Stimulated activated CD8-positive, alpha-beta memory T cell treated with anti-CD3 and anti-CD28 coated beads, Interleukin-7, amount 100 ng/mL, for 4 hours (primary cell): ENCODE results near the gene RELN.
"Not testable (repeated sequence)": the region's sequence is repeated elsewhere in the genome, so short reads cannot be mapped to it uniquely, and the experiment has no call there.

Experiments used
- DNase-seq, 2 donors: peaks; one replicate each; pipeline ENCODE4 v3.0.0-alpha.2; 2020; ENCODE audit warnings: low read depth in 2 of 2

Gene RELN

GRCh38 chr7:103989200-103989784 lies at the start of gene RELN:
TSS of gene RELN (minus strand) at chr7:103989658. CDS start at chr7:103989356, 302 bp downstream.
- no peak for DNase-seq

- no peak for DNase-seq
Observed at GRCh38 chr7:104038136-104038535, 48.7 kb upstream of the RELN start.

DNA sequence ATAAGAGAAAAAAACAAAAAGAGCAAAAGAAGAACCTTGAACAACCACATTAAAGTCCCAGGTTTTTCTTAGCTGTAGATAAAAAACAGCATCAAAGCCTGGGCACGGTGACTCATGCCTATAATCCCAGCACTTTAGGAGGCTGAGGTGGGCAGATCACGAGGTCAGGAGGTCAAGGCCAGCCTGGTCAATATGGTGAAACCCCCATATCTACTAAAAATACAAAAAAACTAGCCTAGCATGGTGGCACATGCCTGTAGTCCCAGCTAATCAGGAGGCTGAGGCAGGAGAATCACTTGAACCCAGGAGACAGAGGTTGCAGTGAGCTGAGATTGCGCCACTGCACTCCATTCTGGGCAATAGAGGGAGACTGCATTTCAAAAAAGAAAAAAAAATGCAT lies 47.4 kb upstream of the RELN start:
- DNase-seq = not testable (repeated sequence)

- DNase-seq = no peak
Observed at GRCh38 chr7:104035351-104035750, 45.9 kb upstream of the RELN start.

DNA sequence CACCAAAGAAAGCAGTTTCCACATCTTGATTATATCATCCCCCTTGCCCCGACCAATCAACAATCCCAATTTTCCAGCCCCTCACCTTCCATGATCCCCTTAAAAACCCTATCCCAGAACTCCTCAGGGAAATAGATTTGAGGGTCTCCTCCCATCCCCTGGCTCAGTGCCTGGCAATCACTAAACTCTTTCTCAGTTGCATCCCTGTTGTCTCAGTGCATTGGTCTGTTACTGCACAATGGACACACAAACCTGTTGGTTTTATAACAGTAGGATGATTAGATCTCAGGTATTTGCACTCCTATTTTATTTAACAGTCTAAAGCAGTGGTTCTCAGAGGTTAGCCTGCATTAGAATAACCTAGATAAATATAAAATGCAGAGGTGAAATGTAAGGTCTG lies 45.2 kb upstream of the RELN start:
- DNase-seq = no peak

- DNase-seq = no peak
Observed at GRCh38 chr7:104033837-104034236, 44.4 kb upstream of the RELN start.

- no peak for DNase-seq
Observed at GRCh38 chr7:104032486-104032885, 43.0 kb upstream of the RELN start.

GRCh38 chr7:104029765-104030164 lies 40.3 kb upstream of the RELN start:
- DNase-seq = no peak

- no peak for DNase-seq
Observed at GRCh38 chr7:104024632-104025031, 35.2 kb upstream of the RELN start.

DNA sequence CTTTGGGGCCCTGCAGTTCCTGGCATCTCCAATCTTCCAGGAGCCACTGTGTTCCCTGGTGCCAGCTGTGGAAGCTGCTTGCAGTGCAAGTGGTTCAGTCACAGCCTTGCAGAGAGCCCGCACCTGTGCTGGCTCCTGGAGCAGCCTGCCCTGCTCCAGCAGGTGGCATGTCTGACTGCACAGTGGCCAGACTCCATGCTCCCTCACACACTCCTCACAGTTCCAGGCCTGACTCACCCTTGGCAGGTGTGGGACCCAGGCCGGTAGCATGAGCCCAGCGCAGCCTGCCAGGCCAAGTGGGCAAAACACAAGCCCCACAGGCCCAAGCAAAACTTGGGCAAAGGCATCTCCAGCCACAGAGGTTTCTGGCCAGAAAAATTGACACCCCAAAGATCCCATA lies 33.6 kb upstream of the RELN start:
- DNase-seq = no peak

GRCh38 chr7:104018425-104018824 lies 29.0 kb upstream of the RELN start:
- DNase-seq = no peak

DNA sequence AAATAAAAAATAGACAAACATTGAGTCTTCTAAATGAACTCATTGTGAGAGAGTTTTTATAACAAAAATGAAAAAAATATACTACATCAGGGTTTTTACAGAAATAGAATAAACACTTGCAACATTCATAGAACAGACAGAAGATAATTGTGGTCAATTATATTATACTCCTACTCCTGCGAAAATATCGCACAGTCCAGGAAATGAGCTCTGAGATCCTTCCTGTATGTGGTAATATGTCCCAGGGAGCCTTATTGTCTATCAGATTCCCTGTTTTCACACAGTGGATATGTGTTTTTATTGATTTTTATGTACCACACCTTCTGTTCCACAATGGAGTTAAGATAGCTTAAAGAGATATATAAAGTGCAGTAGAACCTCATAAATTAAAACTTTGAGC lies 27.5 kb upstream of the RELN start:
- no peak for DNase-seq

GRCh38 chr7:104012835-104013234 lies 23.4 kb upstream of the RELN start:
- no peak for DNase-seq

- DNase-seq = no peak
Observed at GRCh38 chr7:104011829-104012228, 22.4 kb upstream of the RELN start.

DNA sequence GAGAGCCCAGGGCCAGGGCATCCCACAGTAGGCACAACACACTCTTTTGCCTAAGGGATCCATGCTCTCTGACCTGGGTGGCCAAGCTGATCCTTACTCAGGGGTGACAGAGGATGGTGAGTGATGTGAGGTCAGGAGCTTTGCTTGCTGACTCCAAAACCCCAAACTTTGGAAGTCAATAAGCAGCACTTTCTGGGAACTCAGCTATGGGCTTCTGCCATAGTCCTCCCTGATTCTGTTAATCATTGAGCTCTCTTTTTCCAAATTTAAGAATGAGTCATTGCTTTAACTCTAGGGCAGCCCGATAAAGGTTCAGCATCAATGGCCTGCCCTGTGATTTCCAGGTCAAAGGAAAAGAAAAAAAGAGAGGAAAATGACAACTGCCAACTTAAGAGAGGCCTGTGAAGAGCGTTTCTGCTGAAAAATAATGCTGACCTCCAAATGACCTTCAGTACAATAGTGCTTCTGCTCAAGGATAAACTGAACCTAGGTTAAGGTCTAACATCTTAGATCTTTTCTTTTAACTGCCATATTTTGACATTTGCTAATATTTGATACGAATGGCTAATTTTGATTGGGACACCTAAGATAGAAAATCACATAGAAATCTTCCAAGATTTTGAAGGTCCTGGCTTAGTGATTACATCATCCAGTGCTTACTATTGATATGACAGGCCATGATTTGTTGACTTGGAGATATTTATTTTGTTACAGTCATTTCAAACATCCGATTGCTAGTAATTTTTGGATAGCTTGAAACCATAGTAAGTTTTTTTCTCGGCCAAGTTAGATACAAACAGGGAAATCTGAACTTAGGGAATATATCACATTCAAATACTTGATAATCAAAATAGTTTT lies 20.8 kb upstream of the RELN start:
- DNase-seq = no peak

DNA sequence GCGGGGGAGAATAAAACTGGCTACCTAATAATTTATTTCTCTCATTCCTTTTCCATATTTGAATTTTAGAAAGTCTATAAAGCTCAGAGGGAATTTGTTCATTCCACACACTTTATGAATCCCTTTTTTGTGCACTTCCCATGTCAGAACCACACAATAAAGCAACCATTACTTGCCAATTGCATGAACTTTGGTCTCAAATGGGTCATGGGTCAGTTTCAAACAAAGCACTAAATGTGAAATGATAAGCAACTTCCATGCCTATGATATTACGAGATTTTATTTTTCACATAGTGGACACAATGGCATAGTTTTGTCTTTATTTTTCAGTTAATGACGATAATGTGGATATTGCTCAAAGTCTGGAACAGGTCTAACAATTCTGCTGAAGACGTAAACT lies 18.6 kb upstream of the RELN start:
- no peak for DNase-seq

DNA sequence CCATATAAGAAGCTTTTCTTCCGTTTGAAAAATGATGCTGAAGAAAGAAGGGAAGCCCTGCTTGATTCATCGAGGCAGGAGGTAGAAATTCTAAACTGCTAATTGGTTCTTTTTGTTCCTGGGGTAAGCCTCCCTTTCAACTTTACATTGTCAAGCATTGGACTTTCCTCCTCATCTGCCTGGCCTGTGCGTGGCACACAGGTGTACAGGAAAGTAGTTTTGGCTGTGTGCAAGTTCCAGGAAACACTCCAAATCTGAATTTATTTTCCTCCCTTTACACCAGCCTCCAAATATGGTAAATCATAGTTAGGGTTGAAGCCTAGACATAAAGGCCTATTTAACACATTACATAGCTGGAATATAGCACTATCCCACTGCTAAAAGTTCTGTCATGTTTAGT lies 18.2 kb upstream of the RELN start:
- no peak for DNase-seq

DNA sequence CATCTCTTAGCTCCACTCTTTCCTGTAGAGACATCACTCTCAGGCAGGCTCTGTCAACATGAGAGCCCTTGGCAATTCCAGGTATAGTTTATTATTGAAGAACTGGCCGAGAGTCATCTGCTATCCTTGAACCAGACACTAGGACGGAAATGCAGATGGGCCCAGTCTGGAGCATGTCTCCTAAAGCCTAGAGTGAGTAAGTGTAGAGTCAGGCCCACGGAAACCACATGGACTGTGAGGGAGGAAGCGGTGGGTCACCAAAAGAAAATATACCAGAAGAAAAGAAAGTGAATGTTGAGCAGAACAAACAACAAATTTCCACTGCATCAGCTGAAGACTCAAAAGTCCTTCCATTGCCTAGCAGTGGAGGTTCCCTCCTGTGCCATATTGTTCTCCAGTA lies 15.7 kb upstream of the RELN start:
- DNase-seq = no peak

DNA sequence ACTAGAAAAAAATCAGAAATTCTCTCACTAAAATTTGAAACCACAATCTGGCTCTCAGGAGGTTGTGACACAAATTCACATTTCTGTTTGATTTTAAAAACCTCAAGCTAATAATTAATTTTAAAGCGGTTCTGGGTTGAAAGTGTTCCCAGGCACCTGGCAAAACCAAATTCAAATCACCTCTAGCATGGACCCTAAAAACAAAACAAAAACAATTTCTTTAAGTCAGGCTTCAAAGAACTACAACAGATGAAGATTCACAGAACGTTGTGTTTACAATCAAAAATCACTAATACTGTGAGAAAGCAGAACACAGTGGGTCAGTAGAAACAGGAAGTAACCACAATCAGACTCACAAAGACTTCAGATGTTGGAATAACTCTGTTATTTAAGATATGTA lies 7.2 kb upstream of the RELN start:
- no peak for DNase-seq

DNA sequence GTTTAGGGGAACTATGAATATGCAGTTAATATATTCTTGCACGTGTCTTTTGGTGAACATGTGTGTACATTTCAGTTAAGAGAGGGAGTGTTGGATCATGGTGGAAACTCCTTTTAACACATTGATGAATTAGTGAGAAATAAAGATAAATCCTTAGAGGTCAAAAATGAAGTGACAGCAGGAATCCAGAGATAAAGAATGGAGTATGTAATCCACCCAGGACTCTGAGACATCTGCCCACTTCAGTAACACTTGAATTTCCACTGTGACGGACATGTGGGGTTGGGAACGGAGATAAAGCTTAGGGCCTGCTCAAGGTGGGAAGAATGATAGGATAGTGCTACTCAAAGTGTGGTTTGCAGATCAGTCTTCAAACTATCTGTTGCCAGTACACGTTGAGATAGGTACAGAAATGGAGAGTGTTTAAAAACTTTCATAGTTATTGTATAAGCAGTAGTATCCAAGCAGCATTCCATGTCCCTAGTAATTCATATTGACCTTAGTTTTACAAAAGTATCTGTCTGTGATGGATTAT lies 6.6 kb upstream of the RELN start:
- no peak for DNase-seq

- no peak for DNase-seq
Observed at GRCh38 chr7:103995554-103995953, 6.1 kb upstream of the RELN start.

GRCh38 chr7:103993551-103993950 lies 4.1 kb upstream of the RELN start:
- no peak for DNase-seq

DNA sequence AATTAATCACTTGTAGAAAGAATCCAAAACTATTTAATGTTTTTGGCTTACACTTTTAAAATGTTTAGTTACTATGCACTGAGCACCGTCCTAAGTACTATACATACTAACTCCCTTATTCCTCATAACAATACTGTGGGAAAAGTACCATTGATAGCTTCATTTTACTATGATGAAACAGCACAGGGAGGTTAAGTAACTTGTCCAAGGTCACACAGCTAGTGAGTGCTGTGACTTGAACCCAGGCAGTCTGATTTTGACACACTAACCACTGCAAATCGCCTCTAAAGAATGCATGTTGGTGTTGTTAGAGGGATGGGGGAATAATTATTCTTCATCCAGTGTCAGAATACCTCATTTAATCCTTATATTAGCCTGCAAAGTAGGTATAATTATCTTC lies 1.9 kb upstream of the RELN start:
- no peak for DNase-seq
